ENCODE measurements around the gene MRM3. TPM values are rescaled to one million over a fixed set of nuclear protein-coding genes. Genes with fewer than 3 reads are reported as not detected.

Gene MRM3
- total and polyA plus RNA-seq, 2 of the 4 experiments (the other 2 are of a cell fraction), result 9.0 to 15.2 TPM

DNA sequence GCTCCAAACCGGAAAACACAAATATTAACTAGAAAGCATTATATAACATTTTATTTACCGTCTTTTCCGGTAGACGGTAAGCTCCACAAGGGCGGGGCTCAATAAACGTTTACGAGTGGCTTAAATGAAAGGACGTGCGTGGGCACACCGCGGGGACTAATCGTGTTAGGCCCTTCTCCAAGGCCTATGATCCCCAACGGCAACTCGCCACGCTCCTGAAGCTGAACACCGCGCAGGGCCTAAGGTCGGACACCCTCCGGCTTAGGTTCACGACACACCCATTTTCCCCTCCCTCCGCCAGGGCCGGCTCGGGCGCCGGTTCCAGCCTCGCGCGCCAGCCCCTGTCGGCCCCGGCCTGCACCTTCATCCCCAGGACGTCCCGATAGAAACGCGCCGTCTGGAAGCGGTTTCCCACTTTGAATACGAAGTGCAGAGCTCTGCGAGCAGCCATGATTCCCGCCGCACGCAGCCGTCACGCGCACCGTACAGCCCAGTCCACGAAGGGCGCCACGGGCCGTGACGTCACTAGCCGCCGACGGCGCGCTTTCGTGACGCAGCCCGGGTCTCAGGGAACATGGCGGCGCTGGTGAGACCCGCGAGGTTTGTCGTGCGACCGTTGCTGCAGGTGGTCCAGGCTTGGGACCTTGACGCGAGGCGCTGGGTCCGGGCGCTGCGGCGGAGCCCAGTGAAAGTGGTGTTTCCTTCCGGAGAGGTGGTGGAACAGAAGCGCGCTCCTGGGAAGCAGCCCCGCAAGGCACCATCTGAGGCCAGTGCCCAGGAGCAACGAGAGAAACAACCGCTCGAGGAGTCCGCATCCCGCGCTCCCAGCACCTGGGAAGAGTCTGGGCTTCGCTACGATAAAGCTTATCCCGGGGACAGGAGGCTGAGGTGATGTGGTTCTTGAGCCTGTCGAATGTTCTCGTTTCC is at the start of gene MRM3, which contains the start of gene GLOD4 (continued):
- TF ChIP-seq, protein P1, sequence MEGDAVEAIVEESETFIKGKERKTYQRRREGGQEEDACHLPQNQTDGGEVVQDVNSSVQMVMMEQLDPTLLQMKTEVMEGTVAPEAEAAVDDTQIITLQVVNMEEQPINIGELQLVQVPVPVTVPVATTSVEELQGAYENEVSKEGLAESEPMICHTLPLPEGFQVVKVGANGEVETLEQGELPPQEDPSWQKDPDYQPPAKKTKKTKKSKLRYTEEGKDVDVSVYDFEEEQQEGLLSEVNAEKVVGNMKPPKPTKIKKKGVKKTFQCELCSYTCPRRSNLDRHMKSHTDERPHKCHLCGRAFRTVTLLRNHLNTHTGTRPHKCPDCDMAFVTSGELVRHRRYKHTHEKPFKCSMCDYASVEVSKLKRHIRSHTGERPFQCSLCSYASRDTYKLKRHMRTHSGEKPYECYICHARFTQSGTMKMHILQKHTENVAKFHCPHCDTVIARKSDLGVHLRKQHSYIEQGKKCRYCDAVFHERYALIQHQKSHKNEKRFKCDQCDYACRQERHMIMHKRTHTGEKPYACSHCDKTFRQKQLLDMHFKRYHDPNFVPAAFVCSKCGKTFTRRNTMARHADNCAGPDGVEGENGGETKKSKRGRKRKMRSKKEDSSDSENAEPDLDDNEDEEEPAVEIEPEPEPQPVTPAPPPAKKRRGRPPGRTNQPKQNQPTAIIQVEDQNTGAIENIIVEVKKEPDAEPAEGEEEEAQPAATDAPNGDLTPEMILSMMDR (conservative IDR thresholded peaks at IDR 0.05; ENCODE audit: low read depth, low read length), result no peak; the same call in 1 of the 2 replicates
- TF ChIP-seq RFX5 (IDR thresholded peaks at IDR 0.05; ENCODE audit: low read depth, low read length) (no peak), MAZ (IDR thresholded peaks at IDR 0.05; ENCODE audit: borderline replicate concordance, low read depth, low read length) (0 out of 2 replicates have a peak, but pooled peaks have one; percentile 24), BHLHE40 (IDR thresholded peaks at IDR 0.05; ENCODE audit: low read depth, low read length) (peak; percentile 88), CHD1 (IDR thresholded peaks at IDR 0.05; ENCODE audit: low read depth, low read length) (no peak)

Data from IMR-90 (cell line).